ENCODE data around the gene PLAAT3. TPM values are rescaled to one million over a fixed set of nuclear protein-coding genes. Genes with fewer than 3 reads are reported as not detected.
"Not testable (repeated sequence)": the region's sequence is repeated elsewhere in the genome, so short reads cannot be mapped to it uniquely, and the experiment has no call there.

PLAAT3 gene
- total RNA-seq, 1 donor: 2.8 TPM

GRCh38 chr11:63592975-63593395 lies 21.2 kb downstream of the PLAAT3 start:
- no peaks in the 10 kb centered on the region for H3K4me1 ChIP-seq (ENCODE audit: insufficient read depth, low read length)
- no peaks in the 10 kb centered on the region for H3K27me3 ChIP-seq (ENCODE audit: insufficient read depth, low read length)
- H3K4me3 ChIP-seq (ENCODE audit: low read length): no peak overlapping the region
- no peaks in the 10 kb centered on the region for H3K9me3 ChIP-seq (ENCODE audit: low read depth, low read length)

GRCh38 chr11:63590024-63590788 lies 24.0 kb downstream of the PLAAT3 start:
- no peaks in the 10 kb centered on the region for H3K4me1 ChIP-seq (ENCODE audit: insufficient read depth, low read length)
- no peaks in the 10 kb centered on the region for H3K27me3 ChIP-seq (ENCODE audit: insufficient read depth, low read length)
- no peaks in the 10 kb centered on the region for H3K9me3 ChIP-seq (ENCODE audit: low read depth, low read length)
- H3K4me3 ChIP-seq (ENCODE audit: low read length): no peak overlapping the region

GRCh38 chr11:63589000-63589399 lies 25.2 kb downstream of the PLAAT3 start:
- Histone ChIP-seq H3K4me1 (ENCODE audit: insufficient read depth, low read length) (no peaks in the 10 kb centered on the region), H3K27me3 (ENCODE audit: insufficient read depth, low read length) (no peaks in the 10 kb centered on the region), H3K9me3 (ENCODE audit: low read depth, low read length) (no peaks in the 10 kb centered on the region), H3K4me3 (ENCODE audit: low read length) (no peak overlapping the region)

GRCh38 chr11:63586451-63587166 lies 27.6 kb downstream of the PLAAT3 start:
- Histone ChIP-seq H3K4me3 (ENCODE audit: low read length) (no peak overlapping the region), H3K27me3 (ENCODE audit: insufficient read depth, low read length) (no peaks in the 10 kb centered on the region), H3K9me3 (ENCODE audit: low read depth, low read length) (no peaks in the 10 kb centered on the region), H3K4me1 (ENCODE audit: insufficient read depth, low read length) (no peaks in the 10 kb centered on the region)

- Histone ChIP-seq H3K27me3 (ENCODE audit: insufficient read depth, low read length) (no peaks in the 10 kb centered on the region), H3K9me3 (ENCODE audit: low read depth, low read length) (peaks cover 6% of the 10 kb centered on the region), H3K4me1 (ENCODE audit: insufficient read depth, low read length) (no peaks in the 10 kb centered on the region), H3K4me3 (ENCODE audit: low read length) (no peak overlapping the region)
These were observed 30.9 kb downstream of the PLAAT3 start for GRCh38 chr11:63583357-63583677.

- H3K4me1 ChIP-seq (ENCODE audit: insufficient read depth, low read length); H3K27me3 ChIP-seq (ENCODE audit: insufficient read depth, low read length); H3K9me3 ChIP-seq (ENCODE audit: low read depth, low read length); H3K4me3 ChIP-seq (ENCODE audit: low read length): not testable (repeated sequence)
These were observed 33.0 kb downstream of the PLAAT3 start for GRCh38 chr11:63581224-63581623.

- H3K27me3 ChIP-seq (ENCODE audit: insufficient read depth, low read length); H3K4me3 ChIP-seq (ENCODE audit: low read length); H3K9me3 ChIP-seq (ENCODE audit: low read depth, low read length): not testable (repeated sequence)
- peaks cover 13% of the 10 kb centered on the region for H3K4me1 ChIP-seq (ENCODE audit: insufficient read depth, low read length)
These were observed 35.4 kb downstream of the PLAAT3 start for GRCh38 chr11:63578882-63579281.

- Histone ChIP-seq H3K9me3 (ENCODE audit: low read depth, low read length) (peaks cover 3% of the 10 kb centered on the region), H3K4me3 (ENCODE audit: low read length) (no peak overlapping the region), H3K27me3 (ENCODE audit: insufficient read depth, low read length) (no peaks in the 10 kb centered on the region), H3K4me1 (ENCODE audit: insufficient read depth, low read length) (peaks cover 19% of the 10 kb centered on the region)
These were observed 39.2 kb downstream of the PLAAT3 start for GRCh38 chr11:63574856-63575602.

GRCh38 chr11:63573881-63574855 lies 40.1 kb downstream of the PLAAT3 start:
- no peaks in the 10 kb centered on the region for H3K27me3 ChIP-seq (ENCODE audit: insufficient read depth, low read length)
- peaks cover 19% of the 10 kb centered on the region for H3K4me1 ChIP-seq (ENCODE audit: insufficient read depth, low read length)
- H3K4me3 ChIP-seq (ENCODE audit: low read length): no peak overlapping the region
- H3K9me3 ChIP-seq (ENCODE audit: low read depth, low read length): no peaks in the 10 kb centered on the region

- Histone ChIP-seq H3K4me3 (ENCODE audit: low read length) (no peak overlapping the region), H3K9me3 (ENCODE audit: low read depth, low read length) (no peaks in the 10 kb centered on the region), H3K27me3 (ENCODE audit: insufficient read depth, low read length) (no peaks in the 10 kb centered on the region), H3K4me1 (ENCODE audit: insufficient read depth, low read length) (peaks cover 29% of the 10 kb centered on the region)
These were observed 42.1 kb downstream of the PLAAT3 start for GRCh38 chr11:63572026-63572688.

GRCh38 chr11:63569570-63569969 lies 44.7 kb downstream of the PLAAT3 start:
- Histone ChIP-seq H3K4me1 (ENCODE audit: insufficient read depth, low read length) (peaks cover 44% of the 10 kb centered on the region), H3K27me3 (ENCODE audit: insufficient read depth, low read length) (no peaks in the 10 kb centered on the region), H3K9me3 (ENCODE audit: low read depth, low read length) (no peaks in the 10 kb centered on the region), H3K4me3 (ENCODE audit: low read length) (no peak overlapping the region)

GRCh38 chr11:63567044-63567840 lies 47.0 kb downstream of the PLAAT3 start:
- no peak overlapping the region for H3K4me3 ChIP-seq (ENCODE audit: low read length)
- no peaks in the 10 kb centered on the region for H3K27me3 ChIP-seq (ENCODE audit: insufficient read depth, low read length)
- peaks cover 41% of the 10 kb centered on the region for H3K4me1 ChIP-seq (ENCODE audit: insufficient read depth, low read length)
- H3K9me3 ChIP-seq (ENCODE audit: low read depth, low read length): no peaks in the 10 kb centered on the region

- Histone ChIP-seq H3K4me3 (ENCODE audit: low read length) (no peak overlapping the region), H3K9me3 (ENCODE audit: low read depth, low read length) (no peaks in the 10 kb centered on the region), H3K27me3 (ENCODE audit: insufficient read depth, low read length) (no peaks in the 10 kb centered on the region), H3K4me1 (ENCODE audit: insufficient read depth, low read length) (peaks cover 49% of the 10 kb centered on the region)
These were observed 49.4 kb downstream of the PLAAT3 start for GRCh38 chr11:63564784-63565350.

Data from mononuclear cell (primary cell).